ENCODE data around the gene TIAM2.

GRCh38 chr6:155047523-155047922 lies 52.4 kb downstream of the TIAM2 start:
- TF ChIP-seq SP1 (IDR thresholded peaks at IDR 0.05) (no peak), HDGF (IDR thresholded peaks at IDR 0.05; ENCODE audit: borderline replicate concordance) (no peak), NFRKB (IDR thresholded peaks at IDR 0.05) (no peak), ZNF384 (IDR thresholded peaks at IDR 0.05) (no peak), FOXK2 (IDR thresholded peaks at IDR 0.05) (no peak), ELF4 (IDR thresholded peaks at IDR 0.05) (no peak), FOXA1 (IDR thresholded peaks at IDR 0.05) (no peak), FOXM1 (IDR thresholded peaks at IDR 0.05; ENCODE audit: borderline replicate concordance) (no peak), PKNOX1 (IDR thresholded peaks at IDR 0.05) (no peak), L3MBTL2 (conservative IDR thresholded peaks at IDR 0.05) (no peak), BHLHE40 (IDR thresholded peaks at IDR 0.05; ENCODE audit: borderline replicate concordance) (no peak), CTBP1 (IDR thresholded peaks at IDR 0.05; ENCODE audit: borderline replicate concordance) (no peak), ARNT (IDR thresholded peaks at IDR 0.05) (no peak), TARDBP (IDR thresholded peaks at IDR 0.05) (no peak)

All from HEK293T (cell line).